Measurements from ENCODE around the gene SLC37A3.
"Not testable (repeated sequence)": the region's sequence is repeated elsewhere in the genome, so short reads cannot be mapped to it uniquely, and the experiment has no call there.

- TF ChIP-seq POLR2AphosphoS5 (IDR thresholded peaks at IDR 0.05; ENCODE audit: low read depth, low read length); POLR2A (IDR thresholded peaks at IDR 0.05; ENCODE audit: low read depth, low read length); TAF1 (IDR thresholded peaks at IDR 0.05; ENCODE audit: borderline replicate concordance, low read depth, low read length): not testable (repeated sequence)
These were observed 19.8 kb upstream of the SLC37A3 start for GRCh38 chr7:140418156-140418472.

Data from GM12892 (cell line).